HG03521 (cell line): ENCODE data around the gene PUDP.
"Not testable (repeated sequence)": the region's sequence is repeated elsewhere in the genome, so short reads cannot be mapped to it uniquely, and the experiment has no call there.

Source experiments
- ATAC-seq: cut with Tn5 transposase; IDR thresholded peaks from one replicate; pipeline ENCODE4 v1.9.1; 2021; ENCODE audit warnings: mild to moderate bottlenecking, moderate library complexity; ENCODE audit not compliant: unreplicated experiment

The PUDP gene

GRCh38 chrX:7110821-7111276 is 37.1 kb downstream of the PUDP start:
- peak; percentile 55 for ATAC-seq

DNA sequence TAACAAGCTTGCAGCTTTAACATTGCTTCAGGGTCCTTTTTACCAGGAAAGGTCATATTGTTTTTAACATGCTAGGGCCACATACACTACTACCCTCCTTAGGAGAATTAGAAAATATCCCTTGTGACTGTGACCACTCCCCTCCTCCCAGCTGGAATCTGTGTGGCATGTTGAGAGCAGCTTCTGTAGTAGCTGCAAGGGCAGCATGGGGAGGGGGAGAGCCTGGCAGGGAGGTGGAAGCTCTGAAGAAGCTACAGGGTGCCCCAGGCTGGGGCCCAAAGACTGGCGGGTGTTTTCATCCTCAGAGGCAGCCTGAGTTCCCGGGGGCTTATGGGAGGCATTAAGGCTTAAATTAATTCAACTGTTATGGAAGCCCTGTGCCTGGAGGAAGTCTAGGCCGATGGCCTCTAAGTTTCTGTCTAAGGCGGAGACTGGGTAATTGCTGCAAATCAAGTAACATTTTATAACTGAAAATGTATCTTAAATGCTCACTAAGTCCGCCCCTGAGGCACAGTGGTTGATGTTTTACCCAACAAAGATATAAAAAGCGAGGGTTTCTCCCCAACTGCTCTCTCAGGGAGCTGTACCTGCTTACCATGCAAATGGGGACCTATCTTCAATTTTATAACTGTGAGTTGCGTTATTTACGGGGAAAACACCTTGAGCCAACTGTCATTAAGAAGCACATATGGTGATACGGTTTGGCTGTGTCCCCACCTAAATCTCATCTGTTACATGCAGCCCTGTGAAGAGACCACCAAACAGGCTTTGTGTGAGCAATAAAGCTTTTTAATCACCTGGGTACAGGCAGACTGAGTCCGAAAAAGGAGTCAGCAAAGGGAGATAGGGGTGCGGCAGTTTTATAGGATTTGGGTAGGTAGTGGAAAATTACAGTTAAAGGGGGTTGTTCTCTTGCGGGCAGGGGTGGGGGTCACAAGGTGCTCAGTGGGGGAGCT is 37.8 kb downstream of the PUDP start:
- ATAC-seq: peak; percentile 45

GRCh38 chrX:7109049-7109531 is 38.9 kb downstream of the PUDP start:
- no peak for ATAC-seq

- ATAC-seq: no peak
Observed at GRCh38 chrX:7108030-7108429, 39.9 kb downstream of the PUDP start.

DNA sequence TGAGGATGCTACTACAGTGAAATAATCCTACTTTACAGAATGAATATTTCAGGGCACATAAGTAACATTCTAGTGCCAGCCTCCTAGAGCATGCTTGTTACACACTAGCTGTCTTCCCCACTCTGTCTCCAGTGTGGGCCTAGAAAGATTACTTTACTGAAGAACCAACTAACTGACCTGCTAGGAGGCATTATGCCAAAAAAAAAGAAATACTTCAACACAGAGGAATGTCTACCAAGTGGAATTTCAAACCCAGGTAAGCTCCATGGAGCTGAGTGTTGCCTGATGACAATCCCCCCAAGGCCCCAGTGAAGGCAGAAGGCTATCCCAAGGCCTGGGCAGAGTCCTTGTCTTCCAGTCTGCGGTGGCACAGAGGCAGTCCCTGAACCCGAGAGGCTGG is 41.3 kb downstream of the PUDP start:
- no peak for ATAC-seq

- ATAC-seq: no peak
Observed at GRCh38 chrX:7102119-7102518, 45.8 kb downstream of the PUDP start.

GRCh38 chrX:7100022-7100421 is 47.9 kb downstream of the PUDP start:
- ATAC-seq: no peak

- not testable (repeated sequence) for ATAC-seq
Observed at GRCh38 chrX:7095657-7096056, 52.3 kb downstream of the PUDP start.

DNA sequence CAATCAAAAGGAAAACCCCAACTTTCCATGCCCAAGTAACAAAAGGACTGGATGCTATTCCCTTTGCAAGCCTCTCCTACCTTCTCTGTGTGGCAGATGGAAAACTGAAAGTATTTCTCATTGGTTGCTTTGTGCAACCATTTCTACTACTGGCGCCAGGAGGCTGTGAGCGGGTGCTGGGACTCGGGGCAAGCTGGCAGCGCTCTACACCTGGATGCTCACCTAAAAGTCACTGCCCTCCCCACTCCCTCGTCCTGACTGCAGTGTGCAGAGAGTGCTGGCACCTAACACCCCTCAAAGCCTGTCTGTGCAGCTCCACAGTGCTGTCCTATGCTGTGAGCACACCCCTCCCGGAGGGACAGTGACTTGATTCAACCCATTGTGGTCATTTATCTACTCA is 54.6 kb downstream of the PUDP start:
- ATAC-seq: no peak

DNA sequence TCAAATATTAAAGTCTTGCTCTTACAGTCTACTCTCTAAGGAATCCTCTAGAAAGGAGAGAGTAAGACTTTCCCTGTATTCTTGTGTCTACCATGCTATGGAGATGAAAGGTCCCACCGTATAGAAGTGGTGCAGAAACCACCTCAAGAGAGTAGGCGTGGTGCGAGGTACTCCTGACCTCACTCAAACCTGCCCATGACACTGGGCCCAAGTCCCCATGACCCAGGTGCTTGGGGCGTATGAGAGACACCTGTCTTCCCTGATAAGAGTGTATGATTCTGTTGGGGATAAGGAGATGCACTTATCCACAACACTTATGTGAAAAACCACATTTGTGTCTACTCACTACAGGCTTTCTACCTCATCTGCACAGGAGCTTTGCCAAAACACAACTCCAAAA is 55.4 kb downstream of the PUDP start:
- no peak for ATAC-seq

GRCh38 chrX:7091923-7092322 is 56.0 kb downstream of the PUDP start:
- no peak for ATAC-seq

- no peak for ATAC-seq
Observed at GRCh38 chrX:7090641-7091040, 57.3 kb downstream of the PUDP start.

DNA sequence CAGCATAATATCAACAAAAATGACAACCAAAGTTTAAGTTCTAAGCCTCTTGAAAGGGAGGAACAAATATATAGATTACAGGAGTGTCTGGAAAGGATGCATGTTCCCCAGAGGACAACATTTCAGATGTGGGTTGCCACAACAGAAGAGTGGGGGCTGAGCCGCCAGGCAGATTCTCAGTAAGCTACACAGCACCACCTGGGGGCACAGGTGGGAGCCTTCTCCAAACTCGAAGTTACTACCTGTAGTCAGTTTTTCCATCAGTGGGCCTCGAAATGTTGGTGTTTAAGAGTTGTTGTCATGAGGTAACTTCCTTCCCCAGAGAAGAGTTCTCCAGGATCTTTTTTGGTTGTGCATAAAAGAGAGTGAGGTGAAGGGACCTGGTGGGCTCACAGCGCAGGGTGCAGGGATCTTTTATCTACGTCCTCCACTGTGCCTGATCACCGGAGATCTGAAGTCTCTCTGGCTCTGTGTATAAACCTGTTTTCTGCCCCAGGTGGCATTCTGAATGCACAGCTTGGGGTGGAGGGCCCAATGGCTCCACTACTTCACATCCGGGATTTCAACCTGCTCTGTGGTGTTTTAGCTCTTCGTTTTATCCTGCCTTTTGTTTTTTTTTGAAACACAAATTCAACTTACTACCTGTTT is 58.9 kb downstream of the PUDP start:
- peak; percentile 70 for ATAC-seq

DNA sequence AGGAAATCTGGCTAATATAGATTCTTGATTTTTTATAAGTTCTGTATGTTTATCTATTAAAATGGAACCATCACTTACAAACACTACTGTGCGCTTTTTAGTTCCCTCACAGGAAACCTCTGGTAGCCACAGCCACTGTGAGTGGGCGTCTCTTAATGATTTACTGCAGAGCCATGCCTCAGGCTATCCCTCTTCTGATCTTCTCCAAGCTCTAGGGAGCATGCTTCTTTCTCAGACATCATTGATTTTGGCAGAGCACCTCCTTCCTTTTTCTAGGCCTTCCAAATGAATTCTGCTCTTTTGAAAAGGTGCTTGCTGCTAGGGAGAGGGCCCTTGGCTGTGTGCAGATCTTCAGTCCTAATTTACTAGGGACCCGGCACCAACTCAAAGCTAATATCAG is 61.6 kb downstream of the PUDP start:
- no peak for ATAC-seq

DNA sequence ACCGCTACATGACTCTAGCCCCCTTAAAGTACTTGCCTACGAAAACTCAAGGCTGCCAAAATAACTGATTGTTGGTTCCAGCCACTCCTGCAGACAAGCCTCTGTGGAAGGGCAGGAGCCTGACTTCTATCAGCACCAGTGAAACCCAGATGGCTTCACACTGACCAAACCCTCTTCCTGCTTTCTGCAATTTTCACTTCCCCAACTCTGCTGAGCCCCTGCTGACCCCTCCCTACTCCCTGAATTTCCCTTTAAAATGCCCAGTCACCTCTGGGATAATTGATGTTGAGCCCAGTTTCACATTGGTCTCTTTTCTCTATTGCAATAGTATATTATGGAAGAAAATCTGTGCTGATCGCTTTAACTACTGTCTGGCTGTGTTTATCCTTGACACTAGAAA is 62.1 kb downstream of the PUDP start:
- ATAC-seq: no peak

- no peak for ATAC-seq
Observed at GRCh38 chrX:7084841-7085240, 63.1 kb downstream of the PUDP start.

DNA sequence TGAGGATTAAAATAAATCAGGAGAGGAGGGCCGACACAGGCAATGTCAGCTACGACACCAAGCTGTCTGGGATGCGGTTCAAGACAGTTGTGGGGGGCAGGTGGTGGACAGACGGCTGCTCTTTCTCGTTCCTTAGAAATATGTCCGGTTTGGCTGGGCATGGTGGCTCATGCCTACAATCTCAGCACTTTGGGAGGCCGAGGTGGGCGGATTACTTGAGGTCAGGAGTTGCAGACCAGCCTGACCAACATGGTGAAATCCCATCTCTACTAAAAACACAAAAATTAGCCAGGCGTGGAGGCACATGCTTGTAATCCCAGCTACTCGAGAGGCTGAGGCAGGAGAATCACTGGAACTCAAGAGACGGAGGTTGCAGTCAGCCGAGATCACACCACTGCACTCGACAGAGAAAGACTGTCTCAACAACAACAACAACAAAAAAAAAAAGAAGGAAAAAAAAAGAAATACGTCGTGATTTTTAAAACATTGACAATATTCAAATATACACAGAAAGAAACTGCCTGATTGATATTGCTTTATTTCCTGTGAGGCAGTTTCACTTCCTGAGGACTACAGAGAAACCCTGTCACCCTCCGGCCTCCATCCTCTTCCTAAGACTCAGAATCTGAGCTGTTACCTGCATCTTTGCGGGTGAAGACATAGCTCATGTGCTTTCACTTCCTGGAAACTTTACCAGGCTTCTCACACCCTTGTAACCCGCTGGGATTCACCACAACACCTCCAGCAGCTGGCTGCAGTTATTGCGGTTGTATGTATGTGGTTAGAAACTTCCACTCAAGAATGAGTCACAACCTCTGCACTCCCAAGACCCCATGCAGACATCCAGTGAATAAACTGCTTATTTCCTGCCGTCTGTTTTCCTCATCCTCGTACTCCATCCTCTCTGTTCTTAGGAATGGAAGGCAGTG is 64.2 kb downstream of the PUDP start:
- ATAC-seq: peak; percentile 92

DNA sequence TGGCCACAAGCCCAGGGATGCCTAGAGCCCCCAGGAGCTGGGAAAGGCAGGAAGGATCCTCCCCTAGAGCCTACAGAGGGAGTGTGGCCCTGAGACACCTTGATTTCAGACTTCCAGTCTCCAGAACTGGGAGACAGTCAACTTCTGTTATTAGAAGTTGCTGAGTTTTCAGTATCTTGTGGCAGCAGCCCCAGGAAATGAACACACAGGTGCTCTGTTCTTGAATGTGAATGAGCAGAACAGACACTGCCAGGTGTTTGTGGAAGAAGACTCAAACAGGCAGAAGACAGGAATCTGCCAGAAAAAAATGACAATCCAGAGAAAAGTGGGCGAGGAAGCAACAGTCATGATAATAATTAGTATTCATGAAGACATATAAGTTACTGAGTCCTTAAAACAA is 64.9 kb downstream of the PUDP start:
- no peak for ATAC-seq

DNA sequence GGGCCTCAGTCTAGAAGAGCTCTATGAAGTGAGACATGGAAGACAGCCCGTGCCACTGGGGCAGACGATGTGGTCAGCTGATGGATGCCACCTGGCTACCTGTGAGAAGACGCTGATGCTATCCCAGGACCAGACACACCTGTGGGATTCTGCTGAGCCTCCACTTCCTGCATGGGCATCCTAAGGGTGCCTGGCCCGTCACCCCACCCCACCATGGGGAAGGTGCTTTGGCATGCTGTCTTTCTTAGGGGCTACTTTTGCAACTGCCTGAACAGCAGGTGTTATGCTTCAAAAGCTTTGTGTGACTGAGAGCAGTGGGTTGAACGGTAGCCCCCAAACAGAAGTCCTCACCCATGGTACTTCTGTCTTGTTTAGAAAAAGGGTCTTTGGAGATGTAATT is 65.4 kb downstream of the PUDP start:
- no peak for ATAC-seq

DNA sequence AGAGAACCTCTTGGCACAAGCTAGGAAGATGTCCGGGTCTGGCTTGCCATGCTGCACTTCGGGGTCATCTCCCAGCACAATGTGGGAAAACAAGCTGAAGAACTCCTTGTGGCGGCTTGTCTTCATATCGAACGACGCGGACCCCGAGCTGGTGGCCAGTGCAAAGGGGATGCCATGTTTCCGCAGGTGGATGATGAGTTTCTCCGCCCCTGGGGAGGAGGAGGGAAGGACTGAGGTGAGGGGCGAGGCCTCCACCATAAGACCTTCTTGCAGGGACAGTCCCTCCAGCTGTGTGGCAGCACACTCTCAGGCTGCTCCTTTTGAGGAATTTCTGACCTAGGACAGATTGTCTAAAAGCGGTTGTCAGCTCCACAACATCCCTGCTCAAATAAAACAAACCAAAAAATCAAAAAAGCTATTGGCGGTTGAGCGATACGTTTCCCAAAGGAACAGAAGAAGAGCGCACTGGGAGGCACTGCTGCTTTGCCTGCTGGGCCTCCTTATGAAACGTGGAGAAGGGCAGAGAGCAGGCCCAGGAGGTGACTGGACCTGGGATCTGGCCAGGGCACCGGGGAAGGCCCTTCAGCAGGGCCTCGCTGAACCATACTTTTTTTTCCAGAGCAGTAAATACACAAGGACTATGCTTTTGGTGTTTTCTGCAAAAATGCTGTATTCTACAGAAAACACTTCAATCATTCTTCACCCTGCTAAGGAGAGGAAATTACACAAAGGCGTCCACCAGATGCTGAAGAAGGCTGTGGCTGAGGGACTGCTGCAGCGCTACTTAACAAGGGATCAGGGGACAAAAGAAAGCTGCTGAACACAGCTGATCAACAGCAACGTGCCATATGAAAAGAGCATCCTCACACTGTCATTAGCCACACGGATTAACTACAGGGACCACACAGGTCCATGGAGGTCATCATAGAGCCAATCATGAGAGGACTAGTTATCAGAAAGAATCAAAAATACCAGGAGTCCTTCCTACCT is 70.4 kb downstream of the PUDP start:
- ATAC-seq: no peak
